ENCODE results near the gene NR2F6.

The NR2F6 gene

GRCh38 chr19:17234911-17235299 is 10.8 kb downstream of the NR2F6 start:
- TF ChIP-seq, protein P1, sequence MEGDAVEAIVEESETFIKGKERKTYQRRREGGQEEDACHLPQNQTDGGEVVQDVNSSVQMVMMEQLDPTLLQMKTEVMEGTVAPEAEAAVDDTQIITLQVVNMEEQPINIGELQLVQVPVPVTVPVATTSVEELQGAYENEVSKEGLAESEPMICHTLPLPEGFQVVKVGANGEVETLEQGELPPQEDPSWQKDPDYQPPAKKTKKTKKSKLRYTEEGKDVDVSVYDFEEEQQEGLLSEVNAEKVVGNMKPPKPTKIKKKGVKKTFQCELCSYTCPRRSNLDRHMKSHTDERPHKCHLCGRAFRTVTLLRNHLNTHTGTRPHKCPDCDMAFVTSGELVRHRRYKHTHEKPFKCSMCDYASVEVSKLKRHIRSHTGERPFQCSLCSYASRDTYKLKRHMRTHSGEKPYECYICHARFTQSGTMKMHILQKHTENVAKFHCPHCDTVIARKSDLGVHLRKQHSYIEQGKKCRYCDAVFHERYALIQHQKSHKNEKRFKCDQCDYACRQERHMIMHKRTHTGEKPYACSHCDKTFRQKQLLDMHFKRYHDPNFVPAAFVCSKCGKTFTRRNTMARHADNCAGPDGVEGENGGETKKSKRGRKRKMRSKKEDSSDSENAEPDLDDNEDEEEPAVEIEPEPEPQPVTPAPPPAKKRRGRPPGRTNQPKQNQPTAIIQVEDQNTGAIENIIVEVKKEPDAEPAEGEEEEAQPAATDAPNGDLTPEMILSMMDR (IDR thresholded peaks at IDR 0.05), result no peak

GRCh38 chr19:17232258-17232657 is 13.5 kb downstream of the NR2F6 start:
- TF ChIP-seq, protein P1 (IDR thresholded peaks at IDR 0.05), result no peak

DNA sequence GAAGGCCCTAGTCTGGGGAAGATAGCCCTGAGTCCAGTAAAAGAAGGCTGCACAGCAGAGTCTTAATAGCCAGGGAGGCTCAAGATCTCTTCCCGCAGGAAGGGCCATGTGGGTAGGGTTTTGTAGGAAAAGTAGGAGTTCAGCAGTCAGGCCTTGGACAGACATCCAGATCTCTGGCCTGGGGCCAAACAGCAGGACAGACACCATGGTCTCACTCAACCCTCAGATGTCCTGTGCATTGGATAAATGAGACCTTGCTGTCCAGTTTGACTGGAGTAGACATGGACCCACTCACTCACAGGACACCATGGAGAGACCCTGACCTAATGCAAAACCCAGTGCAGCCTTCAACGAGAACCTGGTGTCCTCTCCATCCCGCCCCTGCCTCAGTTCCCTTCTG is 15.8 kb downstream of the NR2F6 start:
- TF ChIP-seq, protein P1 (IDR thresholded peaks at IDR 0.05), result no peak

DNA sequence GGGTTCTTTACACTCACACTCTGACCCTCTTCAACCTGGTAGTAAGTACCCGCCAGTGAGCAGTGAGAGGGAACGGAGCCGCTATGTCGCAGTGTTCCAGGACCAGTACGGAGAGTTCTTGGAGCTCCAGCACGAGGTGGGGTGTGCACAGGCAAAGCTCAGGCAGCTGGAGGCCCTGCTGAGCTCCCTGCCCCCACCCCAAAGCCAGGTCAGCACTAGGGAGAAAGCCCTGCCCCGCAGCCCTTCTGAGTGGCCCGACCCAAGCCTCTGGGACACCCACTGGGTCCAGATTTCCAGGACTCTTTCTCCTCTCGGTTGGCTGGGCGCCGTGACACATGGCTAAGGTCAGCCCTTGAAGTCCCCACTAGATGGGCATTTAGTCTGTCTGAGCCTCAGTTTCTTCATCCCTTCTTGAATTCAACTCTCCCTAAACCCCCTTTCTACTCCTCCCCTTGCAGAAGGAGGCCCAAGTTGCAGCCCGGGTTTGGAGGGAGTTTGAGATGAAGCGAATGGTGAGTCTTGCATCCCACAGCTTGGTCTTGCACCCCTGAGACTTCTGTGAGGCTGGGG is 17.8 kb downstream of the NR2F6 start:
- TF ChIP-seq, protein P1 (IDR thresholded peaks at IDR 0.05), result no peak

GRCh38 chr19:17226002-17226933 is 19.5 kb downstream of the NR2F6 start, which contains the start of gene OCEL1:
OCEL1 (plus strand) TSS chr19:17226226; CDS start chr19:17226248, 22 bp downstream.
- TF ChIP-seq, protein P1 (IDR thresholded peaks at IDR 0.05), result no peak

DNA sequence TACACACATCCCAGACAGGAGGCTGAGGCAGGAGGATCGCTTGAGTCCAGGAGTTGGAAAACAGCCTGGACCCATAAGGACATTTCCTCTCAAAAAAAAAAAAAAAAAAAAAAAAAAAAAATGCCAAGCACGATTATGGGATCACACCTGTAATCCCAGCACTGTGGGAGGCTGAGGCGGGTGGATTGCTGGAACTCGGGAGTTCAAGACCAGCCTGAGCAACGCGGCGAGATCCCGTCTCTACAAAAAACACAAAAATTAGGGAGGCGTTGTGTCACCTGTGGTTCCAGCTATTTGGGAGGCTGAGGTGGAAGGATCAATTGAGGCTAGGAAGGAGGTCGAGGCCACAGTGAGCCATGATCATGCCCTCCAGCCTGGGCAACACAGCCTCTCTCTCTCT is 20.7 kb downstream of the NR2F6 start:
- TF ChIP-seq, protein P1 (IDR thresholded peaks at IDR 0.05), result no peak

GRCh38 chr19:17220207-17220758 is 25.4 kb downstream of the NR2F6 start:
- TF ChIP-seq, protein P1 (IDR thresholded peaks at IDR 0.05), result no peak

Data from LNCAP (cell line).